Skeletal muscle satellite cell (primary cell): Measurements from ENCODE around the gene ABCA5. TPM values are rescaled to one million over a fixed set of nuclear protein-coding genes. Genes with fewer than 3 reads are reported as not detected.

Experiments used
- small RNA-seq: library from RNA; depleted of rRNA; stranded (forward); fragments of <200 nt; gene quantifications from one replicate; pipeline ENCODE3, GENCODE V24; 2012

The ABCA5 gene

Small RNA genes lying within 50 kb of the gene (small RNA-seq; reads per million reads assigned to genes)
- gene RF00561 (not detected), gene SNRPGP4 (not detected)
